NCI-H1417 treated with DMSO at 0.1 percent for 48 hours (cell line): ENCODE data around the gene PCDHGA8.
"Not testable (repeated sequence)": the region's sequence is repeated elsewhere in the genome, so short reads cannot be mapped to it uniquely, and the experiment has no call there.

Experiments
- DNase-seq: peaks from one replicate; lab custom pipeline; 2025; lab: John Stamatoyannopoulos, UW

Gene PCDHGA8

GRCh38 chr5:141392429-141393198 is at the start of gene PCDHGA8:
TSS of gene PCDHGA8 (plus strand) at chr5:141392633. CDS start at chr5:141392814, 181 bp downstream.
- no peak for DNase-seq

GRCh38 chr5:141342773-141343172 is 49.7 kb upstream of the PCDHGA8 start:
- no peak for DNase-seq

GRCh38 chr5:141343242-141343952 is 49.0 kb upstream of the PCDHGA8 start, which contains the start of gene PCDHGA3:
TSS of gene PCDHGA3 (plus strand) at chr5:141343829. CDS start at chr5:141344034, 205 bp downstream.
- DNase-seq = no peak

GRCh38 chr5:141343953-141344463 is 48.4 kb upstream of the PCDHGA8 start:
- DNase-seq = no peak

- no peak for DNase-seq
These were observed 47.1 kb upstream of the PCDHGA8 start for GRCh38 chr5:141345327-141345726.

- DNase-seq = not testable (repeated sequence)
These were observed 46.4 kb upstream of the PCDHGA8 start for GRCh38 chr5:141346017-141346416.

GRCh38 chr5:141349917-141350619 is 42.4 kb upstream of the PCDHGA8 start, which contains the start of gene PCDHGB1:
TSS of gene PCDHGB1 (plus strand) at chr5:141350099. CDS start at chr5:141350261, 162 bp downstream.
- DNase-seq = no peak

GRCh38 chr5:141351591-141351990 is 40.8 kb upstream of the PCDHGA8 start:
- no peak for DNase-seq

- DNase-seq = no peak
These were observed 37.4 kb upstream of the PCDHGA8 start, which contains the start of gene PCDHGA4 for GRCh38 chr5:141354900-141355469. TSS of gene PCDHGA4 (plus strand) at chr5:141355021. CDS start at chr5:141355108, 87 bp downstream.

- no peak for DNase-seq
These were observed 36.8 kb upstream of the PCDHGA8 start for GRCh38 chr5:141355641-141356040.

GRCh38 chr5:141356133-141356532 is 36.3 kb upstream of the PCDHGA8 start:
- no peak for DNase-seq

GRCh38 chr5:141356950-141357349 is 35.5 kb upstream of the PCDHGA8 start:
- DNase-seq = no peak

- no peak for DNase-seq
These were observed 32.5 kb upstream of the PCDHGA8 start, which contains the start of gene PCDHGB2 for GRCh38 chr5:141359790-141360426. TSS of gene PCDHGB2 (plus strand) at chr5:141359994. CDS start at chr5:141360136, 142 bp downstream.

- DNase-seq = no peak
These were observed 31.7 kb upstream of the PCDHGA8 start for GRCh38 chr5:141360685-141361084.

GRCh38 chr5:141362719-141363118 is 29.7 kb upstream of the PCDHGA8 start:
- no peak for DNase-seq

- DNase-seq = no peak
These were observed 28.3 kb upstream of the PCDHGA8 start, which contains the start of gene PCDHGA5 for GRCh38 chr5:141363952-141364660. TSS of gene PCDHGA5 (plus strand) at chr5:141364162. CDS start at chr5:141364331, 169 bp downstream.

- DNase-seq = no peak
These were observed 26.2 kb upstream of the PCDHGA8 start for GRCh38 chr5:141366016-141366896.

GRCh38 chr5:141369994-141370848 is 22.2 kb upstream of the PCDHGA8 start, which contains the start of gene PCDHGB3:
TSS of gene PCDHGB3 (plus strand) at chr5:141370242. CDS start at chr5:141370395, 153 bp downstream.
- no peak for DNase-seq
